Gastroesophageal sphincter (tissue), 3 donors: ENCODE measurements around the gene PDE4C.

Source experiments
- CTCF ChIP-seq, 4 experiments: fragments of 200-600 bp in 2 of 4; fragments of 450-650 bp in 2 of 4; sonication (generic) in 1 of 4; IDR thresholded peaks; one replicate each; pipeline ENCODE4 v1.5.1; 2017 to 2019; ENCODE audit warnings: antibody characterized with exemption in 4 of 4, mild to moderate bottlenecking in 2 of 4, moderate library complexity in 2 of 4
- POLR2A ChIP-seq, 2 donors: fragments of 450-650 bp; IDR thresholded peaks; one replicate each; pipeline ENCODE4 v1.6.1; 2017; ENCODE audit warnings: antibody characterized with exemption in 2 of 2, mild to moderate bottlenecking in 2 of 2, moderate library complexity in 1 of 2
- POLR2AphosphoS5 ChIP-seq: sonication (generic); formaldehyde crosslinking; IDR thresholded peaks from one replicate; pipeline ENCODE4 v1.6.1; 2017; ENCODE audit warnings: antibody characterized with exemption

- TF ChIP-seq POLR2A (IDR thresholded peaks at IDR 0.05) (no peak), CTCF (IDR thresholded peaks at IDR 0.05) (no peak), POLR2AphosphoS5 (no peak)
These were observed 2.2 kb downstream of the PDE4C start for GRCh38 chr19:18223860-18224524.
